Progenitor cell of endocrine pancreas (in vitro differentiated cells): ENCODE results near the gene ECSIT. TPM values are rescaled to one million over a fixed set of nuclear protein-coding genes. Genes with fewer than 3 reads are reported as not detected.

Experiments used
- DNase-seq: peaks from one replicate; pipeline ENCODE4 v3.0.0; 2021; ENCODE audit warnings: low spot score; ENCODE audit not compliant: unreplicated experiment
- H3K27ac Mint-ChIP-seq: 2 replicates; pipeline ENCODE4 v1.8.0; 2021; ENCODE audit warnings: mild to moderate bottlenecking, moderate library complexity, mixed read lengths
- H3K27me3 Mint-ChIP-seq: 2 replicates; pipeline ENCODE4 v1.8.0; 2021; ENCODE audit warnings: mixed read lengths
- H3K36me3 Mint-ChIP-seq: 2 replicates; pipeline ENCODE4 v1.8.0; 2022; ENCODE audit warnings: mixed read lengths; ENCODE audit not compliant: insufficient read depth
- H3K4me1 Mint-ChIP-seq: 2 replicates; pipeline ENCODE4 v1.8.0; 2021; ENCODE audit warnings: low read depth, mixed read lengths
- H3K4me3 Mint-ChIP-seq: 2 replicates; pipeline ENCODE4 v1.8.0; 2021; ENCODE audit warnings: low read depth, mild to moderate bottlenecking, moderate library complexity, mixed read lengths
- H3K9me3 Mint-ChIP-seq: 2 replicates; pipeline ENCODE4 v1.8.0; 2021; ENCODE audit warnings: low read depth, mixed read lengths
- CTCF ChIP-seq: fragments of 200-600 bp; sonication (generic); IDR thresholded peaks from one replicate; pipeline ENCODE4 v1.5.0; 2021; ENCODE audit warnings: antibody characterized with exemption, mild to moderate bottlenecking; ENCODE audit not compliant: unreplicated experiment
- total RNA-seq: library from RNA; stranded (reverse); gene quantifications from 2 replicates; pipeline ENCODE4 v1.2.1, GENCODE V29; 2021

ECSIT gene
- total RNA-seq, 1 donor from 2014 or later = 38.5 TPM

GRCh38 chr19:11558881-11559828 is 30.2 kb upstream of the ECSIT start, which contains the start of gene ELOF1:
Gene ELOF1, minus strand, starts transcription at chr19:11559230. Its CDS starts 4,883 bp downstream, at chr19:11554347.
- H3K9me3 Mint-ChIP-seq = no peaks in the 10 kb centered on the region
- TF ChIP-seq CTCF = no peak
- H3K36me3 Mint-ChIP-seq = peaks cover 5% of the 10 kb centered on the region
- peak within 1 kb of the TSS; percentile 95 for H3K4me3 Mint-ChIP-seq
- H3K4me1 Mint-ChIP-seq = peaks cover 19% of the 10 kb centered on the region
- DNase-seq = peak; percentile 96
- H3K27ac Mint-ChIP-seq = peak within 1 kb of the TSS; percentile 93
- no peaks in the 10 kb centered on the region for H3K27me3 Mint-ChIP-seq

- DNase-seq = no peak
- peak overlapping the region; percentile 80 for H3K27ac Mint-ChIP-seq
- TF ChIP-seq CTCF = no peak
- H3K36me3 Mint-ChIP-seq = peaks cover 5% of the 10 kb centered on the region
- H3K27me3 Mint-ChIP-seq = no peaks in the 10 kb centered on the region
- H3K4me1 Mint-ChIP-seq = peaks cover 19% of the 10 kb centered on the region
- peak overlapping the region; percentile 95 for H3K4me3 Mint-ChIP-seq
- no peaks in the 10 kb centered on the region for H3K9me3 Mint-ChIP-seq
Measured at GRCh38 chr19:11556634-11557420, 27.9 kb upstream of the ECSIT start.

DNA sequence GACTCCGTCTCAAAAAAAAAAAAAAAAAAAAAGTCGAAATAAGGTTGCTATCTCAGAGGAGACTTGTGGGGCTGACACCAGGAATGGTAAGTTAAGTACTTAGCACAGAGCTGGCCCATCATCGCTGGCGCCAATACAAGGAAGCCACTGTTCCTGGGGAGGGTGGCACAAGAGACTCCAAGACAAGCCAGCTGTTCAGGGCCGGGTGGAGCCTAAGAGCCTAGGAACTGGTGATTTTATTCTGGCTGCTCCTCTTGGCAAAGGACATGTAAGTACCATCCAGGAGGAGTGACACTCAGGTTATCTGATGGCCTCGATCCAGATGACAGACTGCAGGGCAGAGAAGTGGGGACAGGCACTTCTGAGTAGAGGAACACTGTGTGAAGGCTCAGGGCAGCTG is 26.3 kb upstream of the ECSIT start:
- H3K27ac Mint-ChIP-seq = no peak overlapping the region
- peak overlapping the region; percentile 40 for H3K4me3 Mint-ChIP-seq

DNA sequence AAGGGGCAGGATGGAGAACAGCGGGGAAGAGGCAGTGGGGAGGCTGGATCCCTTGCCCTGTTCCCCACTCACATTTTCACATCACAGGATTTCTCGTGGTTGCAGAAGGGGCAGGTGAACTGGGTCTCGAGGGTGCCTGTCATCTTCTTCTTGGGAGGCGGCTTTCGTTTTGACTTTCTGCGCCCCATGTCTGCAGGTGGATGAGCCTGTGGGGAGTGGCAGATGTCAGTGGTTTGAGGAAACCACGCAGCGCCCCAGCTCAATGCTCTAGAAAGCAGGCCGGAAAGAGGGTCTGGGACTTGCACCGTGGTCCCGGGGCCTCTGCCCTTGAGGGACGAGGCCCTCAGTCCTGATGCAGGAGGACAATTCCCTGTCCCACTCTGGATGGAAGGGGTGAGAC is 25.2 kb upstream of the ECSIT start:
- no peak for DNase-seq
- Mint-ChIP-seq H3K27ac (peak overlapping the region; percentile 19), H3K27me3 (no peaks in the 10 kb centered on the region), H3K9me3 (no peaks in the 10 kb centered on the region), H3K4me3 (no peak overlapping the region), H3K36me3 (peaks cover 5% of the 10 kb centered on the region), H3K4me1 (peaks cover 11% of the 10 kb centered on the region)
- TF ChIP-seq CTCF = no peak

More for the DNA sequence above, 26.3 kb upstream of the ECSIT start:
- no peak for DNase-seq
- Mint-ChIP-seq H3K27me3 (no peaks in the 10 kb centered on the region), H3K4me1 (peaks cover 15% of the 10 kb centered on the region), H3K36me3 (peaks cover 5% of the 10 kb centered on the region), H3K9me3 (no peaks in the 10 kb centered on the region)
- no peak for TF ChIP-seq CTCF
